SK-N-SH (cell line): ENCODE measurements around the gene PSMD8.

Source experiments
- CTCF ChIP-seq: fragments of 200-600 bp; sonication (generic); IDR thresholded peaks from 2 replicates; pipeline ENCODE4 v1.6.1; 2017; ENCODE audit warnings: antibody characterized with exemption, mild to moderate bottlenecking, moderate library complexity
- MAX ChIP-seq: IDR thresholded peaks from 2 replicates; pipeline ENCODE4 v1.4.0; 2012; ENCODE audit warnings: low read depth
- TAF1 ChIP-seq: IDR thresholded peaks from 2 replicates; pipeline ENCODE4 v1.6.1; 2012; ENCODE audit warnings: low read depth, mild to moderate bottlenecking, low read length, moderate library complexity, borderline replicate concordance
- YY1 ChIP-seq: IDR thresholded peaks from 2 replicates; pipeline ENCODE4 v1.4.0; 2012; ENCODE audit warnings: low read depth, mild to moderate bottlenecking

- TF ChIP-seq MAX (no peak), CTCF (no peak), YY1 (no peak), TAF1 (no peak)
Observed at GRCh38 chr19:38425810-38426466, 51.6 kb downstream of the PSMD8 start, which contains the start of gene RASGRP4.
